Activated CD8-positive, alpha-beta memory T cell treated with anti-CD3 and anti-CD28 coated beads, Interleukin-2, amount 10 ng/mL, durations not matched to agents 7 days and 5 days (primary cell): ENCODE measurements around the gene SMARCD2. TPM values are rescaled to one million over a fixed set of nuclear protein-coding genes. Genes with fewer than 3 reads are reported as not detected.
"Not testable (repeated sequence)": the region's sequence is repeated elsewhere in the genome, so short reads cannot be mapped to it uniquely, and the experiment has no call there.

Experiments
- ATAC-seq: fragments of 150-1000 bp; cut with Tn5 transposase; one replicate; pipeline ENCODE4 v1.10.0; 2021; ENCODE audit warnings: moderate library complexity
- CTCF ChIA-PET: fragments of 350-600 bp; sonication (Branson Sonifier 250); formaldehyde crosslinking; loops from one replicate; lab custom pipeline; 2021; ENCODE audit warnings: antibody characterized with exemption; lab: Charles Lee
- DNase-seq: peaks from one replicate; pipeline ENCODE4 v3.0.0-alpha.2; 2020
- H3K27ac Mint-ChIP-seq: one replicate; pipeline ENCODE4 v1.8.0; 2021; ENCODE audit warnings: mild to moderate bottlenecking, mixed read lengths
- H3K27me3 Mint-ChIP-seq: one replicate; pipeline ENCODE4 v1.8.0; 2021; ENCODE audit warnings: mixed read lengths
- H3K36me3 Mint-ChIP-seq: one replicate; pipeline ENCODE4 v1.8.0; 2021; ENCODE audit warnings: mild to moderate bottlenecking, mixed read lengths
- H3K4me1 Mint-ChIP-seq: one replicate; pipeline ENCODE4 v1.8.0; 2021; ENCODE audit warnings: mixed read lengths
- H3K4me3 Mint-ChIP-seq: one replicate; pipeline ENCODE4 v1.8.0; 2021; ENCODE audit warnings: mild to moderate bottlenecking, moderate library complexity, mixed read lengths
- H3K9me3 Mint-ChIP-seq: one replicate; pipeline ENCODE4 v1.8.0; 2022; ENCODE audit warnings: low read depth, mixed read lengths
- total RNA-seq, 2 experiments: library from RNA; stranded (reverse); gene quantifications; one replicate each; pipeline ENCODE4 v1.2.3, GENCODE V29; 2021

Gene SMARCD2
- total RNA-seq, 2 experiments from 2014 or later: 137 to 151 TPM

DNA sequence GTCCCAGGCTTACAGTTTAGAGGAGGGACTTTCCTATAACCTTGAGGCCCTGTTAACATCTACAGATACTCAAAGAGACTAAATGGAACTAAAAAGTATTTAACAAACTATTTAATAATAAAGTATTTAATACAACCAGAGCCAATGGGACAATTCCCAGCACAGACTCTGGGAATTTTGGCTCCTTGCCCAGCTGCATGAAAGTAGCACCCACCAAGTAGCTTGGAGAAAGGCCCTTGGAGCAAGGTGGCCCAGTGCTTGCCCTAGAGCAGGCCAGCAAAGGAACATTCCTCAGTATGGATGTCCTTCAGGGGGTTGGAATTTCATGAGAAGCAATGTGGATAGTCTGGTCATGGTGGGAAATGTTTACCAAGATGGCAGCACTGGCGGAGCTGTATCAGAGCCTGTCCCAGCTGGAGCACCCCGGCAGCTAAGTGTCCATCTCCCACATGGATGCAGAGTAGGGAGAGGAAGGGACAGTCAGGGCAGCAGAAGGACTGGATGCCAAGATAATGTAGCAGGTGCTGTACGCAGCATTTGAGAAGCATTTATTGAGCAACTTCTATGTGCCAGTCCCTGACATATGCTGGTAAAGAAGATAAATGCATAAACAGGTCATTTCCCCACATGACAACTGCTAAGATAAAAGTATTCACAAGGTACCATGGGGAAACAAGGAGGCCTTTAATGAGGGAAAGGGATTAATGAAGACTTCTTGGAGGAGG lies 5.2 kb upstream of the SMARCD2 start:
- H3K27ac Mint-ChIP-seq: peak overlapping the region; percentile 42
- ATAC-seq: no peak
- peaks cover 6% of the 10 kb centered on the region for H3K9me3 Mint-ChIP-seq
- H3K27me3 Mint-ChIP-seq: peaks cover 10% of the 10 kb centered on the region
- peaks cover 28% of the 10 kb centered on the region for H3K4me1 Mint-ChIP-seq
- DNase-seq: no peak
- peaks cover 10% of the 10 kb centered on the region for H3K36me3 Mint-ChIP-seq
- H3K4me3 Mint-ChIP-seq: no peak overlapping the region
- CTCF ChIA-PET: interaction anchor here (1.1 to 1.9 kb wide), 8 partner anchors 8 to 179 kb away, joined by 3 to 34 read pairs (median 14); partner anchors contain the start of genes CCDC47, DDX42 and GH2

DNA sequence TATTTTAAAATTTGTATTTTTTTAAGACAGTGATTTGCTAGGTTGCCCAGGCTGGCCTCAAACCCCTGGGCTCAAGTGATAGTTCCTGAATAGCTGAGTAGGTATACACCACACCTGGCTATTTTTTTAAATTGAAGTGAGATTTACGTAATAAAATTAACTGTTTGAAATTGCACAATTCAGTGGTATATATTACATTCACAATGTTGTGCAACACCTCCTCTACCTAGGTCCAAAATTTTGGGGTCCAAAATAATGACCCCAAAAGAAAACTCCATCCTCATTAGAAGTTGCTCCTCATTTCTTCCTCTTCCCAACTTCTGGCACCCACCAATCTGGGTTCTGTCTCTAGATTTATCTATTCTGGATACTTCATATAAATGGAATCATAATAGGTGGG lies 3.0 kb upstream of the SMARCD2 start:
- no peak overlapping the region for H3K4me3 Mint-ChIP-seq
- peaks cover 38% of the 10 kb centered on the region for H3K4me1 Mint-ChIP-seq
- DNase-seq (no peak), ATAC-seq (no peak)
- peaks cover 6% of the 10 kb centered on the region for H3K9me3 Mint-ChIP-seq
- H3K36me3 Mint-ChIP-seq: peaks cover 16% of the 10 kb centered on the region
- CTCF ChIA-PET: interaction anchor here (1.5 kb wide), 1 partner anchor 148 kb away, joined by 3 read pairs; no protein-coding TSS in a partner anchor
- no peak overlapping the region for H3K27ac Mint-ChIP-seq
- H3K27me3 Mint-ChIP-seq: peaks cover 4% of the 10 kb centered on the region

DNA sequence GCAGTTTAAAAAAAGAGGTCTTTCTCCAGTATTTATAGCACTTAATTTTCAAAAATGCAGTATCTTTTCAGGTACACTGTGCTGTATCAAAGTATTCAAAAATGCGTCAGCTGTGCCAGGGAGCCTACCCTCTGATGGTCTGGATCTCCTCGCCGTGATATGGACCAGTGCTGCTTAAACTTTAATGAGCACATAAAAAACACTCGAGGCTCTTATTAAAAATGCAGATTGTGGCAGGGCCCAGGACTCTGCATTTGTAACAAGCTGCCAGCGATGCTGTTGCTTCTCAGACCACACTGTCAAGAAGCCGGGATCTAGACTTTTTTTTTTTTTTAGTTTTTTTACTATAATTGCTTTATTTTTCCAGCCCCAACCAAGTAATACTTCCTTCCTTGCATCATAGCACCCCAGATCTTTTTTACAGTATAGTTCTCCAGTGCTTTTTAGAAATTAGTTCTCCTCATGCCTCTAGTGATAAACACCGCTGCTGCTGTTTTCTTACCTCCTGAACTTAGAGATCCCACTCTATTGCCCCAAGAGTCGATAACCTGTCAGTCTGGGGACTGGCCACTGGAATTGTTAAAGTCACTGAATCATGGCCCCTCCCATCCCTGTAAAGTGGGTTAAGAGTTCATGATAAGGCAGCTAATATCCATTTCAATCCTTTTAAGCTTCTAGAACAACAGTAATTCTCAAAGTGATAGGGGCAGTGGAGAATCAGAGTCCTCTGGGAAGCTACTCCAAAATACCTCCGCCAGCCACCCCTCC lies 1.6 kb upstream of the SMARCD2 start:
- peaks cover 40% of the 10 kb centered on the region for H3K4me1 Mint-ChIP-seq
- CTCF ChIA-PET: interaction anchor here (0.6 to 2.0 kb wide), 16 partner anchors 9 to 223 kb away, joined by 3 to 10 read pairs (median 3); partner anchors contain the start of genes CCDC47, DDX42, FTSJ3 and ICAM2
- peaks cover 16% of the 10 kb centered on the region for H3K36me3 Mint-ChIP-seq
- peak overlapping the region; percentile 95 for H3K4me3 Mint-ChIP-seq
- ATAC-seq: no peak
- DNase-seq: no peak
- H3K27me3 Mint-ChIP-seq: no peaks in the 10 kb centered on the region
- H3K27ac Mint-ChIP-seq: peak overlapping the region; percentile 94
- peaks cover 6% of the 10 kb centered on the region for H3K9me3 Mint-ChIP-seq

DNA sequence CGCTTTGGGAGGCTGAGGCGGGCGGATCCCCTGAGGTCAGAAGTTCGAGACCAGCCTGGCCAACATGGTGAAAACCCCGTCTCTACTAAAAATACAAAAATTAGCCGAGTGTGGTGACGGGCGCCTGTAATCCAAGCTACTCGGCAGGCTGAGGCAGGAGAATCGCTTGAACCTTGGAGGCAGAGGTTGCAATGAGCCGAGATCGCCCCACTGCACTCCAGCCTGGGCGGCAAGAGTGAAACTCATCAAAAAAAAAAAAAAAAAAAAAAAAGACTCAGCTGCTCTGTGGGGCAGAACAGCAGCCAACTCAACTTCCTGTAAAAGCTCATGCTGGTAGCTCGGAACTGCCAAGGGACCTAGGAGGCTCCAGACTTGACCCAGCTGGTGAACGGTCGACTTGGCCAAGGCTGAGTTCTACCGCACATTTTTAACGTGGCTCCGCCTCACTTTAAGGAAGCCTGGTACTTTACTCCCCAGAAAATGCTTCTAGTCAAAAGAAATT lies 953 bp upstream of the SMARCD2 start:
- peak; percentile 11 for ATAC-seq
- not testable (repeated sequence) for H3K9me3 Mint-ChIP-seq, H3K27me3 Mint-ChIP-seq
- H3K27ac Mint-ChIP-seq: peak overlapping the region; percentile 94
- peaks cover 40% of the 10 kb centered on the region for H3K4me1 Mint-ChIP-seq
- CTCF ChIA-PET: interaction anchor here (0.6 to 2.0 kb wide), 16 partner anchors 9 to 290 kb away, joined by 3 to 10 read pairs (median 3); partner anchors contain the start of genes CCDC47, DDX42, FTSJ3 and ICAM2
- H3K36me3 Mint-ChIP-seq: peaks cover 14% of the 10 kb centered on the region
- peak; percentile 59 for DNase-seq
- peak overlapping the region; percentile 95 for H3K4me3 Mint-ChIP-seq

DNA sequence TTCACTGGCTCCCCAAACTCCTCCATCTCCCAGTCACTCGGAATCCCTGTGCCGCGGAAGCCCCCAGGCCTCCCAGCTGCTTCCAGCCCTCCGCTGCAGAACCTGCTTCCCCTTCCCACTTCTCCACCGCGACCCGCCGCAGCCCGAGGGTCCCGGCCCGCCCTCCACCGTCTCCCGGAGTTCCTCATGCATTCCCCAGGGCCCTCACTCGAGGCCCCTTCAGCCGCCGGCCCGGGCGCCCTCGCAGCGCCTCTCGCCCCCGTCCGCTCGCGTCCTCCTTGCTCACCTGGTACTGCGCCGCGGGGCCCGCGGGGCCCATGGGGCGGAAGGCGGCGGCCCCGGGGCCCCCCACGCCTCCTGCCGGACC lies 329 bp downstream of the SMARCD2 start:
- ATAC-seq: peak; percentile 32

DNA sequence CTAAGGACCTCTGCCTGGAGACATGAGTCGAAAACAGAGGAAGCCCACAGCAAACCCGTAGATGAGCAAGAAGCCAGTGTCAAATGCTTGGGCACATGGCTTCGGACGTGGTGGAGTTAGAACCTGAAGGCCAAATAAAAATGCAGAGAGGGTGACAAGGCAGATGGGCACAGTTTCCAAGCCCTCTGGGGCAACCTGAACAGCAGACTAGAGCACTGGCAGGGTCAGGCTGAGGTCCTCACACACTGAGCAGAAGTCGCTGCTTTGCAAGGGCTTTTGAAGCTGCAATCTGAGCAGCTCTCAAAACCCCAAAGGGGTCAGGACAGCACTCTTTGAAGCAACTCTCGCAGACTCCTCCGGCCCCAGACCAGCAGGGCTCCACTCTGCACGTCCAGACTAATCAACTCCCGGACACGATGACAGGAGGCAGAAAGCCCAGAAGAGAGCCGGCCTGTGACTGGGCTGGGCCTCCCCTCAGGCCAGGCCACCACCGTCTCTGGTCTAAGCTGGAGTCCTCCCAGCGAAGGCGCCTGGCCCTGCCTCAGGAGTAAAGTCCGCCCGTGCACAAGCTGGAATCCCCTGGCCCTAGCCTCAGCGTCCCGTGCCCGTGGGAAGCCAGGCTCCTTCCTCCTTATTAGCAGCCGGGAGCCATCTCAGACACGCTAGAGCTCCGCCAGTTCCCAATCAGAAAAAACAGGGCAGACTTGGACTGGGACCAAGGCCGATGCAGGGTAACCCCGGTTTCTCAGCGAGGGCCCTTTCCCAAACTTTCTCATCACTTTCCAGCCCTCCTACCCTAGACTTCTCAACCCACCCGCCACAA lies 924 bp downstream of the SMARCD2 start:
- no peaks in the 10 kb centered on the region for H3K9me3 Mint-ChIP-seq
- DNase-seq: no peak
- no peaks in the 10 kb centered on the region for H3K27me3 Mint-ChIP-seq
- H3K4me3 Mint-ChIP-seq: peak overlapping the region; percentile 95
- H3K27ac Mint-ChIP-seq: peak overlapping the region; percentile 90
- peaks cover 31% of the 10 kb centered on the region for H3K4me1 Mint-ChIP-seq
- peaks cover 13% of the 10 kb centered on the region for H3K36me3 Mint-ChIP-seq
- no peak for ATAC-seq
- CTCF ChIA-PET: interaction anchor here (0.8 to 4.5 kb wide), 5 partner anchors 10 to 416 kb away, joined by 3 to 28 read pairs (median 4); partner anchors contain the start of genes GH2 and MAP3K3

More for the DNA sequence above, 329 bp downstream of the SMARCD2 start:
- H3K9me3 Mint-ChIP-seq: no peaks in the 10 kb centered on the region
- H3K36me3 Mint-ChIP-seq: peaks cover 7% of the 10 kb centered on the region
- no peaks in the 10 kb centered on the region for H3K27me3 Mint-ChIP-seq
- peak overlapping the region; percentile 90 for H3K27ac Mint-ChIP-seq
- peak; percentile 60 for DNase-seq
- H3K4me3 Mint-ChIP-seq: peak overlapping the region; percentile 95
- CTCF ChIA-PET: interaction anchor here (0.9 to 4.5 kb wide), 4 partner anchors 11 to 417 kb away, joined by 3 to 28 read pairs (median 4); partner anchors contain the start of gene MAP3K3
- H3K4me1 Mint-ChIP-seq: peaks cover 31% of the 10 kb centered on the region

DNA sequence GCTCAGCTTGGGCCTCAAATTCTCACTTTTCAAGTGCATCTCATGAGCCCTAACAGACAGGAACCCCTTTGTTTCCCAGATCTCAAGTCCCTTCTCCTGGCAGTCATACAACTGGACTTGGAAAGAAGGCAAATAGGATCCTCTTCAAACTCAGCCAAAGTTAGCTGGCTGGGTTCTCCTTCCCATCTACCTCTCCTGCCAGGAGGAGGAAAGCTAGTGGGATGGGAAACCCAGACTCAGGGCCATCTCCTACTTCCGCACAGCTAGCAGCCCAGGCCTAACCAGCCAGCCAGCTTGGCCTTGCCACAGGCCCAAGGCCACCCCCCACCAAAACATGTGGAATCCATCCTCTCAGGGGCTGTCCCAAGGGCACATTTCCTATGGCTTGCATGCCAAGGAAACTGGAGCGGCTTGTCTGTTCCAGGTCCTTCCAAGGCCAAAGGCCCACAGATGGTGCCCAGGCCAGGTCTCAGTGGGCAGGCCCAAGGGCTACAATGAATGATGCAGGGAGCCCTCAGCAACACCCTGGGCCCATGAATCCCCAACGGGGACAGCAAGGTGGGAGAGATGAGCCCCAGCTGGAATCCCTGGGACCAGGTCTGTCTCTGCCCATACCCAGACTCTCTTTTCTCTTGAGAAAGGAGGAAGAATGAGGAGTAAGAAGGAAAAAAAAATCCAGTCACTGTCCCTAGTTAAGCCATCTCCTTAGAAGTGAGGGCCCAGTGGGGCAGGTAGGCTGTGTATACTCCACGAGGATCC lies 1.7 kb downstream of the SMARCD2 start:
- H3K4me1 Mint-ChIP-seq: peaks cover 33% of the 10 kb centered on the region
- peaks cover 18% of the 10 kb centered on the region for H3K36me3 Mint-ChIP-seq
- no peak for ATAC-seq
- no peaks in the 10 kb centered on the region for H3K27me3 Mint-ChIP-seq
- no peaks in the 10 kb centered on the region for H3K9me3 Mint-ChIP-seq
- CTCF ChIA-PET: interaction anchor here (0.7 to 4.5 kb wide), 7 partner anchors 8 to 415 kb away, joined by 3 to 28 read pairs (median 4); partner anchors contain the start of genes GH2 and MAP3K3
- H3K27ac Mint-ChIP-seq: peak overlapping the region; percentile 90
- no peak for DNase-seq
- peak overlapping the region; percentile 95 for H3K4me3 Mint-ChIP-seq

DNA sequence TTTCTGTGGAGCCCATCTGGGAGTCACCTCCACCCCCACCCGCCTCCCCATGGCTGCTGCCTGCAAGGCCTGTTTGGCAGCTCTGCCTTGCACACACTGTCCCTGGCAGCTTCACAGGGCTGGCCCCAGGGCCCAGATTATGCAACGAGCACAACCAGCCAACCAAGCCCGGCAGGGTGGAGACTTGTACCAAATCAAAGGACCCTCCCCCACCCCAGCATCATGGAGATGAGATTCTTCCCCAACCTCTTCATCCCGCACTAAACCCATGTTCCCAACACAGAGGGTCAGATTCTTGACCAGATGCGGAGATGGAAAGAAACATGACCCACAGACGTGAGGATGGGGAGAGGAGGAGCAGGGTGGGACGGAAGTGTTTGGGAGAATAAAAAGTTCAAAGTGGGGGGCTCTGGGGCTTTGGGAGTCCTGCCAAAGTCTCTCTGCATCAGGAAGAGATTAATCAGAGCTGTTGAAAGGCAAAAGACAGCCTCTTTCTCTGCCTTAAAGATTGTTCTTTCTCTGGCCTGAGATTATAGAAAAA lies 3.8 kb downstream of the SMARCD2 start:
- CTCF ChIA-PET: interaction anchor here (0.7 to 4.5 kb wide), 7 partner anchors 7 to 290 kb away, joined by 3 to 28 read pairs (median 4); partner anchors contain the start of genes FTSJ3 and PSMC5
- Mint-ChIP-seq H3K9me3 (no peaks in the 10 kb centered on the region), H3K36me3 (peaks cover 25% of the 10 kb centered on the region), H3K4me3 (no peak overlapping the region), H3K27ac (peak overlapping the region; percentile 52), H3K27me3 (no peaks in the 10 kb centered on the region), H3K4me1 (peaks cover 34% of the 10 kb centered on the region)
- ATAC-seq (no peak), DNase-seq (no peak)

DNA sequence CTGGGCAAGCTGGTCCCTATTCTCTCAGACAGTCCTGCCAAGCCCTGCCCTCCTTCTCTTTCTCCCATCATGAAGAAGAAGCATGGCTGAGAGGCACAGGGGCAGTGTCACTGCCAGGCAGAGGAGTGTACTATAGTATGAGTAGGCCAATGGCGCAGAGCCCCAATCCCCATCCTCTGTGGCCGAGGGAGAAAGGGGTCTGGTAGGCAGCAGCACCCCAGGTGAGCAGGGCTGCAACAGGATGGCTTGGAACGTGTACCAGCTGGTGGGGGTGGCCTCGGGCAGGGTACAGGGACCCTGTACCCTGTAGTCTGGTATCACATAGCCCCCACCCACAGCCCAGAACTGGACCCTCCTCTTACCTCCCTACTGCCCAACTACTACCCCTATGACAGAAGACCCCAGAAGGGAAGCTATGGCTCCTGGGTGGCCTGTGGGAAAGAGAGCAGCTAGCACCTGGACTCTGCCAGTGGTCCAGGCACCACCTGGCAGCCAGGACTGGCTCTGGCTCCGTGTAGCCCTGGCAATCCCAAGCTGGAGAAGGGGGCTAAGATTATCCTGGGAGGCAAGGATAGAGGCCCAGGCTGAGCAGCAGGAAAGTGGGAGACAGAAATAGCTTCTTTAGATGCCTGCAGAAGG lies 4.4 kb downstream of the SMARCD2 start:
- Mint-ChIP-seq H3K4me3 (no peak overlapping the region), H3K27ac (no peak overlapping the region), H3K36me3 (peaks cover 30% of the 10 kb centered on the region), H3K9me3 (no peaks in the 10 kb centered on the region), H3K4me1 (peaks cover 32% of the 10 kb centered on the region), H3K27me3 (no peaks in the 10 kb centered on the region)
- no peak for ATAC-seq
- DNase-seq: no peak
- CTCF ChIA-PET: interaction anchor here (0.7 to 4.5 kb wide), 6 partner anchors 7 to 101 kb away, joined by 3 to 28 read pairs (median 7); partner anchors contain the start of genes FTSJ3 and PSMC5

DNA sequence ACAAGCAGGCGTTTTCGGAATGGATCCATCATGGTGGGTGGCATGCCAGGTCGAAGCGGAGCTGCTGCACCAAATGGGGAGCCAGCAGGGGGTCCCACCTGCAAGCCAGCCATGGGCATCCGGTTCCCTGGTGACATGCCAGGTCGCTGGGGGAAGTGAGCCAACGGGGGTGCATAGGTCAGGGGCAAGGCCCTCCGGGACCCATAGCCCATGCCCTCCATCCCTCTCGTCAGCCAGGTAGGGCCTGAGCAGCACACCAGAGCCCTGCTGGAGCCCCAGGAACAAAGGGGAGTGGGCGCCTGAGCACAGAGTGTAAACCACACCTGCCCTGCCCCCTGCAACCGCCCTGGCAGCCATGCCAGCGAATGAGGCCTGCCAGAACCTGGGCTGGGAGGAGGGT lies 5.0 kb downstream of the SMARCD2 start:
- Mint-ChIP-seq H3K4me1 (peaks cover 32% of the 10 kb centered on the region), H3K4me3 (no peak overlapping the region), H3K36me3 (peaks cover 35% of the 10 kb centered on the region), H3K27me3 (no peaks in the 10 kb centered on the region), H3K27ac (no peak overlapping the region), H3K9me3 (no peaks in the 10 kb centered on the region)
- no peak for ATAC-seq
- CTCF ChIA-PET: interaction anchor here (1.1 to 1.3 kb wide), 2 partner anchors 9 to 139 kb away, joined by 3 to 7 read pairs; no protein-coding TSS in a partner anchor
- no peak for DNase-seq

DNA sequence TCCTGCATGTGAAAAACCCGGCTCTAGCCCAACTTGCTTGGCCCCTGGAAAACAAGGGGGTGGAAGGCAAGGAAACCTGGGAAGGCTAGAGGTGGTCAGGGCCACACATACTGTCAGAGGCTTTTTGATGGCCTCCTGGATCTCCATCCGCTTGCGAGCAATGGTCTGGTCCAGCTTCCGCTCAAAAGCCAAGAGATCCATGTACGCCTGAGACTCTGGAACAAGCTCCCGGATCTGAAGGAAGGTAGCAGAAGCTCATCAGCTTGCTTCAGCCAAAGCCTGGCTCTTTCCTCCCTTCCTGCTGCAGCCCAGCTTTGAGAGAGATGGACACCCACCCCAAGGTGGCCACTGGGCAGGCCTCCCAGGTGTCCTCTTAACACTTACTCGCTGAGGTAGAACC lies 5.7 kb downstream of the SMARCD2 start:
- DNase-seq (no peak), ATAC-seq (no peak)
- Mint-ChIP-seq H3K36me3 (peaks cover 42% of the 10 kb centered on the region), H3K9me3 (no peaks in the 10 kb centered on the region), H3K27me3 (no peaks in the 10 kb centered on the region), H3K27ac (no peak overlapping the region), H3K4me3 (no peak overlapping the region), H3K4me1 (peaks cover 37% of the 10 kb centered on the region)
- CTCF ChIA-PET: interaction anchor here (1.1 to 1.3 kb wide), 2 partner anchors 8 to 138 kb away, joined by 3 to 7 read pairs; no protein-coding TSS in a partner anchor
